ENCODE results near the gene DERA.

The DERA gene

DNA sequence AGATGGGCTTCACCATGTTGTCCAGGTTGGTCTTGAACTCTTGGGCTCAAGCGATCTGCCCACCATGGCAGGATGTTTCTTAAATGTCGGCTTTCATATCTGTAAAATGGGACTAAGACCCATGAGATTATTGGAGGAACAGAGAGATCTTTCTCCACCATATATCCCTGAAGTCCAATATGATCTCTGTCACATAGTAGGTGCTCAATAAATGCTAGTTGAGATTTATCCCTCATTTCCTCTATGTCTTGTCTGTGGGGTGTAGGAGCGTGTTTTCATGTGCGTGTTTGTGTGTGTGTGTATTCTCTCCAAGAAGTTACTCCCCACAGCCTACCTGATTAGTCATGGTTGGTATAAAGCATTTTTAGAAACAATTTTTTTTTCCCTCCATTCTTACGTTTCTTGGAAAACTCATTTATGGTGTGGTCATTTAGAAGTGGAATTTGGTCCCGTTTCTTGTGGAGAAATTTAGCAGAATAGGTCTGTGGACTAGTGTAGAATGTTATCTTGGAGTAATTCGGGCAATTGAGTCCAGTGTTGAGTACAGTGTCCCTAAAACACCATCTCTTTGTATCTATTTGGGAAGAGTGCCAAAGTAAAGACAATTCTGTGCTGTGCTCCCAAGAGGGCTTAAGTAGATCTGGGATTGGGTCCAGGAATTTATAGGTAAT is 24.6 kb upstream of the DERA start (continued):
- TF ChIP-seq, protein P1, sequence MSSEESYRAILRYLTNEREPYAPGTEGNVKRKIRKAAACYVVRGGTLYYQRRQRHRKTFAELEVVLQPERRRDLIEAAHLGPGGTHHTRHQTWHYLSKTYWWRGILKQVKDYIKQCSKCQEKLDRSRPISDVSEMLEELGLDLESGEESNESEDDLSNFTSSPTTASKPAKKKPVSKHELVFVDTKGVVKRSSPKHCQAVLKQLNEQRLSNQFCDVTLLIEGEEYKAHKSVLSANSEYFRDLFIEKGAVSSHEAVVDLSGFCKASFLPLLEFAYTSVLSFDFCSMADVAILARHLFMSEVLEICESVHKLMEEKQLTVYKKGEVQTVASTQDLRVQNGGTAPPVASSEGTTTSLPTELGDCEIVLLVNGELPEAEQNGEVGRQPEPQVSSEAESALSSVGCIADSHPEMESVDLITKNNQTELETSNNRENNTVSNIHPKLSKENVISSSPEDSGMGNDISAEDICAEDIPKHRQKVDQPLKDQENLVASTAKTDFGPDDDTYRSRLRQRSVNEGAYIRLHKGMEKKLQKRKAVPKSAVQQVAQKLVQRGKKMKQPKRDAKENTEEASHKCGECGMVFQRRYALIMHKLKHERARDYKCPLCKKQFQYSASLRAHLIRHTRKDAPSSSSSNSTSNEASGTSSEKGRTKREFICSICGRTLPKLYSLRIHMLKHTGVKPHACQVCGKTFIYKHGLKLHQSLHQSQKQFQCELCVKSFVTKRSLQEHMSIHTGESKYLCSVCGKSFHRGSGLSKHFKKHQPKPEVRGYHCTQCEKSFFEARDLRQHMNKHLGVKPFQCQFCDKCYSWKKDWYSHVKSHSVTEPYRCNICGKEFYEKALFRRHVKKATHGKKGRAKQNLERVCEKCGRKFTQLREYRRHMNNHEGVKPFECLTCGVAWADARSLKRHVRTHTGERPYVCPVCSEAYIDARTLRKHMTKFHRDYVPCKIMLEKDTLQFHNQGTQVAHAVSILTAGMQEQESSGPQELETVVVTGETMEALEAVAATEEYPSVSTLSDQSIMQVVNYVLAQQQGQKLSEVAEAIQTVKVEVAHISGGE (tag by site-specific recombination; conservative IDR thresholded peaks at IDR 0.05; ENCODE audit: low read depth) = 0 out of 2 replicates have a peak, but pooled peaks have one; percentile 3
- TF ChIP-seq HOXD13 (CRISPR knock-in tag; IDR thresholded peaks at IDR 0.05; ENCODE audit: borderline replicate concordance) = no peak
- TF ChIP-seq, protein P2, sequence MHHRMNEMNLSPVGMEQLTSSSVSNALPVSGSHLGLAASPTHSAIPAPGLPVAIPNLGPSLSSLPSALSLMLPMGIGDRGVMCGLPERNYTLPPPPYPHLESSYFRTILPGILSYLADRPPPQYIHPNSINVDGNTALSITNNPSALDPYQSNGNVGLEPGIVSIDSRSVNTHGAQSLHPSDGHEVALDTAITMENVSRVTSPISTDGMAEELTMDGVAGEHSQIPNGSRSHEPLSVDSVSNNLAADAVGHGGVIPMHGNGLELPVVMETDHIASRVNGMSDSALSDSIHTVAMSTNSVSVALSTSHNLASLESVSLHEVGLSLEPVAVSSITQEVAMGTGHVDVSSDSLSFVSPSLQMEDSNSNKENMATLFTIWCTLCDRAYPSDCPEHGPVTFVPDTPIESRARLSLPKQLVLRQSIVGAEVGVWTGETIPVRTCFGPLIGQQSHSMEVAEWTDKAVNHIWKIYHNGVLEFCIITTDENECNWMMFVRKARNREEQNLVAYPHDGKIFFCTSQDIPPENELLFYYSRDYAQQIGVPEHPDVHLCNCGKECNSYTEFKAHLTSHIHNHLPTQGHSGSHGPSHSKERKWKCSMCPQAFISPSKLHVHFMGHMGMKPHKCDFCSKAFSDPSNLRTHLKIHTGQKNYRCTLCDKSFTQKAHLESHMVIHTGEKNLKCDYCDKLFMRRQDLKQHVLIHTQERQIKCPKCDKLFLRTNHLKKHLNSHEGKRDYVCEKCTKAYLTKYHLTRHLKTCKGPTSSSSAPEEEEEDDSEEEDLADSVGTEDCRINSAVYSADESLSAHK (tag by site-specific recombination; IDR thresholded peaks at IDR 0.05) = peak; percentile 86
- no peak for TF ChIP-seq ZNF626 (tag by site-specific recombination; IDR thresholded peaks at IDR 0.05)

DNA sequence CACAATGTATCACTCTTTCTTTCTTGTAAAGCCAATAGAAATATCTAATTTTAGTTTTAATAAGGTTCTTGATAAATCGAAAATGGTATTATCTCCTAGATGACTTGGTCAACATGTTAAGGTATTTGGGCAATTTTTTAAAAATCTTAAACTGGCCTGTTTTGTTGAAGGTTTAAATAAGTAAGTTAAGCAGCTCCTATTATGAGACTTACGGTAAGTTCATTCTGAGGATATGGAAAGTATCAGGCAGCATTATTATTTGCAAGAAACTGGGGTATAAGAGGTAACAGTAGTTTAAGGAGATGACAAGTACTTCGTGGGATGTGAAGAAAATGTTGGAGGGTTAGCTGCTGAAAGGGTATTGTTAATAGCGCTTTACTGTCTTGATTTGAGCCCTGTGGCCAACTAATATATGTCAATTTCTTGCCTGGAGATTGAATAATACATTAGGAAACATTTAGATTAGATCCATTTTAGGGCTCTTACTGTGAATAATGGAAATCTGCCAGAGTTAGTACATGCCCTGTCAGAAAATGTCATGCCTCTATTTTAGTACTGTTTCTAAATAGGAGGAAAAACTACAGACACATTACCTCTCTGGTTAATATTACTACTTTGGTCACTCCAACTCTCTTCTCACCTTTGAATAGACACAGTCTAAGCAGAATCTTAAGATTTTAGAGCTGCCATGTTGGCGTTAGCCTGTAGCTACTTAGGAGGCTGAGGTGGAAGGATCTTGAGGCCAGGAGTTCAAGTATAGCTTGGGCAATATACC is 23.9 kb upstream of the DERA start:
- Histone ChIP-seq H3K27ac (ENCODE audit: extremely low read depth, low read depth, low read length) (no peak overlapping the region), H3K4me3 (ENCODE audit: low read depth, low read length) (no peak overlapping the region), H3K9me3 (ENCODE audit: control insufficient read depth, insufficient read depth, low read depth, low read length) (no peaks in the 10 kb centered on the region), H3K36me3 (ENCODE audit: control insufficient read depth in 2 of 2, insufficient read depth in 1 of 2, low read length in 2 of 2) (peaks cover 29 to 64% of the 10 kb centered on the region in 2 experiments), H3K4me1 (ENCODE audit: control insufficient read depth, insufficient read depth, low read length) (peaks cover 17% of the 10 kb centered on the region)
- ChIA-PET CTCF (interaction anchor here (0.6 to 4.7 kb wide), 3 partner anchors 11 to 303 kb away, joined by 3 to 43 read pairs (median 3); no protein-coding TSS in a partner anchor), POLR2A (no interaction called here)
- TF ChIP-seq TCF7L2 (IDR thresholded peaks at IDR 0.05; ENCODE audit: borderline replicate concordance, low read depth, low read length) (no peak), ZNF660 (tag by site-specific recombination; IDR thresholded peaks at IDR 0.05) (no peak), ZBTB1 (tag by site-specific recombination; IDR thresholded peaks at IDR 0.05) (no peak), ZBTB17 (tag by site-specific recombination; IDR thresholded peaks at IDR 0.05) (0 out of 2 replicates have a peak, but pooled peaks have one; percentile 6), KLF7 (tag by site-specific recombination; IDR thresholded peaks at IDR 0.05; ENCODE audit: borderline replicate concordance) (no peak), ZNF157 (tag by site-specific recombination; IDR thresholded peaks at IDR 0.05) (no peak), ZBTB8A (tag by site-specific recombination; IDR thresholded peaks at IDR 0.05) (peak; percentile 6; the same call in 1 of the 2 replicates), ZNF112 (tag by site-specific recombination; IDR thresholded peaks at IDR 0.05) (no peak), ZXDB (tag by site-specific recombination; IDR thresholded peaks at IDR 0.05) (0 out of 2 replicates have a peak, but pooled peaks have one; percentile 5), ZFP37 (tag by site-specific recombination; IDR thresholded peaks at IDR 0.05) (no peak), KLF1 (tag by site-specific recombination; IDR thresholded peaks at IDR 0.05) (no peak), ZNF473 (tag by site-specific recombination; IDR thresholded peaks at IDR 0.05) (no peak)
- TF ChIP-seq, protein P3, sequence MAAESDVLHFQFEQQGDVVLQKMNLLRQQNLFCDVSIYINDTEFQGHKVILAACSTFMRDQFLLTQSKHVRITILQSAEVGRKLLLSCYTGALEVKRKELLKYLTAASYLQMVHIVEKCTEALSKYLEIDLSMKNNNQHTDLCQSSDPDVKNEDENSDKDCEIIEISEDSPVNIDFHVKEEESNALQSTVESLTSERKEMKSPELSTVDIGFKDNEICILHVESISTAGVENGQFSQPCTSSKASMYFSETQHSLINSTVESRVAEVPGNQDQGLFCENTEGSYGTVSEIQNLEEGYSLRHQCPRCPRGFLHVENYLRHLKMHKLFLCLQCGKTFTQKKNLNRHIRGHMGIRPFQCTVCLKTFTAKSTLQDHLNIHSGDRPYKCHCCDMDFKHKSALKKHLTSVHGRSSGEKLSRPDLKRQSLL (tag by site-specific recombination; IDR thresholded peaks at IDR 0.05) = no peak
- TF ChIP-seq, protein P4, sequence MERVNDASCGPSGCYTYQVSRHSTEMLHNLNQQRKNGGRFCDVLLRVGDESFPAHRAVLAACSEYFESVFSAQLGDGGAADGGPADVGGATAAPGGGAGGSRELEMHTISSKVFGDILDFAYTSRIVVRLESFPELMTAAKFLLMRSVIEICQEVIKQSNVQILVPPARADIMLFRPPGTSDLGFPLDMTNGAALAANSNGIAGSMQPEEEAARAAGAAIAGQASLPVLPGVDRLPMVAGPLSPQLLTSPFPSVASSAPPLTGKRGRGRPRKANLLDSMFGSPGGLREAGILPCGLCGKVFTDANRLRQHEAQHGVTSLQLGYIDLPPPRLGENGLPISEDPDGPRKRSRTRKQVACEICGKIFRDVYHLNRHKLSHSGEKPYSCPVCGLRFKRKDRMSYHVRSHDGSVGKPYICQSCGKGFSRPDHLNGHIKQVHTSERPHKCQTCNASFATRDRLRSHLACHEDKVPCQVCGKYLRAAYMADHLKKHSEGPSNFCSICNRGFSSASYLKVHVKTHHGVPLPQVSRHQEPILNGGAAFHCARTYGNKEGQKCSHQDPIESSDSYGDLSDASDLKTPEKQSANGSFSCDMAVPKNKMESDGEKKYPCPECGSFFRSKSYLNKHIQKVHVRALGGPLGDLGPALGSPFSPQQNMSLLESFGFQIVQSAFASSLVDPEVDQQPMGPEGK (tag by site-specific recombination; IDR thresholded peaks at IDR 0.05) = no peak
- TF ChIP-seq, protein P5, sequence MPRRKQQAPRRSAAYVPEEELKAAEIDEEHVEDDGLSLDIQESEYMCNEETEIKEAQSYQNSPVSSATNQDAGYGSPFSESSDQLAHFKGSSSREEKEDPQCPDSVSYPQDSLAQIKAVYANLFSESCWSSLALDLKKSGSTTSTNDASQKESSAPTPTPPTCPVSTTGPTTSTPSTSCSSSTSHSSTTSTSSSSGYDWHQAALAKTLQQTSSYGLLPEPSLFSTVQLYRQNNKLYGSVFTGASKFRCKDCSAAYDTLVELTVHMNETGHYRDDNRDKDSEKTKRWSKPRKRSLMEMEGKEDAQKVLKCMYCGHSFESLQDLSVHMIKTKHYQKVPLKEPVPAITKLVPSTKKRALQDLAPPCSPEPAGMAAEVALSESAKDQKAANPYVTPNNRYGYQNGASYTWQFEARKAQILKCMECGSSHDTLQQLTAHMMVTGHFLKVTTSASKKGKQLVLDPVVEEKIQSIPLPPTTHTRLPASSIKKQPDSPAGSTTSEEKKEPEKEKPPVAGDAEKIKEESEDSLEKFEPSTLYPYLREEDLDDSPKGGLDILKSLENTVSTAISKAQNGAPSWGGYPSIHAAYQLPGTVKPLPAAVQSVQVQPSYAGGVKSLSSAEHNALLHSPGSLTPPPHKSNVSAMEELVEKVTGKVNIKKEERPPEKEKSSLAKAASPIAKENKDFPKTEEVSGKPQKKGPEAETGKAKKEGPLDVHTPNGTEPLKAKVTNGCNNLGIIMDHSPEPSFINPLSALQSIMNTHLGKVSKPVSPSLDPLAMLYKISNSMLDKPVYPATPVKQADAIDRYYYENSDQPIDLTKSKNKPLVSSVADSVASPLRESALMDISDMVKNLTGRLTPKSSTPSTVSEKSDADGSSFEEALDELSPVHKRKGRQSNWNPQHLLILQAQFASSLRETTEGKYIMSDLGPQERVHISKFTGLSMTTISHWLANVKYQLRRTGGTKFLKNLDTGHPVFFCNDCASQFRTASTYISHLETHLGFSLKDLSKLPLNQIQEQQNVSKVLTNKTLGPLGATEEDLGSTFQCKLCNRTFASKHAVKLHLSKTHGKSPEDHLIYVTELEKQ (tag by site-specific recombination; IDR thresholded peaks at IDR 0.05; ENCODE audit: borderline replicate concordance) = no peak
- TF ChIP-seq, protein P6, sequence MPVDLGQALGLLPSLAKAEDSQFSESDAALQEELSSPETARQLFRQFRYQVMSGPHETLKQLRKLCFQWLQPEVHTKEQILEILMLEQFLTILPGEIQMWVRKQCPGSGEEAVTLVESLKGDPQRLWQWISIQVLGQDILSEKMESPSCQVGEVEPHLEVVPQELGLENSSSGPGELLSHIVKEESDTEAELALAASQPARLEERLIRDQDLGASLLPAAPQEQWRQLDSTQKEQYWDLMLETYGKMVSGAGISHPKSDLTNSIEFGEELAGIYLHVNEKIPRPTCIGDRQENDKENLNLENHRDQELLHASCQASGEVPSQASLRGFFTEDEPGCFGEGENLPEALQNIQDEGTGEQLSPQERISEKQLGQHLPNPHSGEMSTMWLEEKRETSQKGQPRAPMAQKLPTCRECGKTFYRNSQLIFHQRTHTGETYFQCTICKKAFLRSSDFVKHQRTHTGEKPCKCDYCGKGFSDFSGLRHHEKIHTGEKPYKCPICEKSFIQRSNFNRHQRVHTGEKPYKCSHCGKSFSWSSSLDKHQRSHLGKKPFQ (tag by site-specific recombination; IDR thresholded peaks at IDR 0.05) = no peak

All from HEK293 (cell line).